Measurements from ENCODE around the gene MORN5.

The MORN5 gene

DNA sequence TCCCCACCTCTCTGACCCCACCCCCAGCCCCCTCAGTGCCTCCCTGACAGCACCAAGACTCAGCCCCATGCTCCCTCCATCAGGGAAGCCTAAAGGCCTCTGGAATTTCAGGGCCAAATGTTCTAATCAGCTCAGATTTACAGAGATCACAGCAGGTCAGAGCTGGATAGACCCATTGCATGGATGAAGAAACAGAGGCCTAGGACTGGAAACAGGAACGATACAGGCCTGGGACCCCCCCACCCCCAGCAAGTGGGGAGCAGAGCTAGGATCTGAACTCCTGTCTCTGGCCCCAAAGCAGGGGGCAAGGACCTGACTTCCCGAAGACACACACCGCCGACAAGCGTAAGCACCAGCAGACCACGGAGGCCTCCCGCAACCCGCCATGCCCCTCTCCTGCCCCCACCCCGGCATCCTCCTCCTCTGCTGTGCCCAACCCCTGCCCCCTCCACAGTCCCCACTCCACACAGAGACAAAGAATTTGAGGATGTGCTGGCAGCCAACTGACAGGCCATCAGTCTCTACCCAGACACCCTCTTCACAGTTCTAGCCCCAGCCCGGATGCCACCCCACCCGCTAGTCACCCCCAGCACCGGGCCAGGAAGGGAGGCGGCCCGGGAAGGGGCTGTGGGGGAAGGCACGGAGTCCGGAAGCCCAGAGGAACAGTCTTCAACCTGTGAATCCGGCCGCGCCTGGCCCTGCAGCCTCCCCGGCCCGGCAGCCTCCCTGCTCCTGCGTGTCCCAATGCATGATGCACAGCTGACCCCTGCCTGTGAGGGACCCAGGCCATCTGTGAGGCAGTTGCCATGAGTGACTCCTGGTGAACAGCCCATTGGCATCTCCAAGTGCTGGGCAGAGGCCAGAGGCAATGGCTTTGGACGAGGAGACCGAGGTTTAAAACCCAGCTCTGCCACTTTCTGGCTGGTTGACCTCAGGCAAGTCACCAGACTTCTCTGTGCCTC, 31.4 kb upstream of the MORN5 start:
- TF ChIP-seq, protein P1, sequence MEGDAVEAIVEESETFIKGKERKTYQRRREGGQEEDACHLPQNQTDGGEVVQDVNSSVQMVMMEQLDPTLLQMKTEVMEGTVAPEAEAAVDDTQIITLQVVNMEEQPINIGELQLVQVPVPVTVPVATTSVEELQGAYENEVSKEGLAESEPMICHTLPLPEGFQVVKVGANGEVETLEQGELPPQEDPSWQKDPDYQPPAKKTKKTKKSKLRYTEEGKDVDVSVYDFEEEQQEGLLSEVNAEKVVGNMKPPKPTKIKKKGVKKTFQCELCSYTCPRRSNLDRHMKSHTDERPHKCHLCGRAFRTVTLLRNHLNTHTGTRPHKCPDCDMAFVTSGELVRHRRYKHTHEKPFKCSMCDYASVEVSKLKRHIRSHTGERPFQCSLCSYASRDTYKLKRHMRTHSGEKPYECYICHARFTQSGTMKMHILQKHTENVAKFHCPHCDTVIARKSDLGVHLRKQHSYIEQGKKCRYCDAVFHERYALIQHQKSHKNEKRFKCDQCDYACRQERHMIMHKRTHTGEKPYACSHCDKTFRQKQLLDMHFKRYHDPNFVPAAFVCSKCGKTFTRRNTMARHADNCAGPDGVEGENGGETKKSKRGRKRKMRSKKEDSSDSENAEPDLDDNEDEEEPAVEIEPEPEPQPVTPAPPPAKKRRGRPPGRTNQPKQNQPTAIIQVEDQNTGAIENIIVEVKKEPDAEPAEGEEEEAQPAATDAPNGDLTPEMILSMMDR (IDR thresholded peaks at IDR 0.05; ENCODE audit: low read depth, low read length), result no peak
- no peak for DNase-seq (ENCODE audit: low read depth in 2 of 2)
- H3K4me3 ChIP-seq (replicated peaks in 1 of 2; ENCODE audit: low read depth in 2 of 2, low read length in 2 of 2), result no peak overlapping the region

DNA sequence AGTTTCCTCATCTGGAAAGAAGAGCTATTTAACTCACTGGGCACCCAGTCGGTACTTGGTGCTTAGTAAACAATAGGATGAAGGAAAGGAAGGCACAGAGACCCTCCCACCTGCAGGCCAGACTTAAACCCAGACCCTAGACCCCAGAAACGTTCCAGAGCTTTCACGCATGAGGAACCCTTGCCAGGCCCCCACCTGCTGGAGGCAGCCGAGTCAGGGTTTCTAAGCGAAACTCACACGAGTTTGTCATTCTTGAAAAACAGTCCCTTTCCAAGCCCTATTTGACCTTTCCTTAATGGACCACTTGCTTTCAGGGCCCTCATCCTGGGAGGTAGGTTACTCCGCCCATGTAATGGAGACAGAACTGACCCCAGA, 30.8 kb upstream of the MORN5 start:
- no peak overlapping the region for H3K4me3 ChIP-seq (replicated peaks in 1 of 2; ENCODE audit: low read depth in 2 of 2, low read length in 2 of 2)
- TF ChIP-seq, protein P1 (IDR thresholded peaks at IDR 0.05; ENCODE audit: low read depth, low read length), result no peak
- no peak for DNase-seq (ENCODE audit: low read depth in 2 of 2)

DNA sequence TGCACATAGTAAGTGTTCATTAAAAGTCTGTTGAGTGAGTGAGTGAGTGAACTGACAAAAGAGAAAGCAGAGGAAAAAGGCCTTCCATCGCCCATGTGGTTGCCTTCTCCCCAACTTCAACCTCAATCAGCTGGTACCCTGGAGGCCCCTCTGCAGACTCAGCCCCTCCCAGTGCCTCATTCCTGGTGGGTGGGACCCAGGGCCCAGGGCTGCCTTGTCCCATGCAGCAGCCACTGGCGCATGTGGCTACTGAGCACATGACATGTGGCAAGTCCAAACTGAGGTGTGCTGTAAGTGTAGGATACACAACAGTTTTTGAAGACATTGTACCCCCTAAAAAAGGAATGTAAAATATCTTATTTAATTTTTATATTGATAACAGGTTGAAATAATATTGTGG, 29.7 kb upstream of the MORN5 start:
- no peak overlapping the region for H3K4me3 ChIP-seq (replicated peaks in 1 of 2; ENCODE audit: low read depth in 2 of 2, low read length in 2 of 2)
- TF ChIP-seq, protein P1 (IDR thresholded peaks at IDR 0.05; ENCODE audit: low read depth, low read length), result no peak
- DNase-seq (ENCODE audit: low read depth in 2 of 2), result no peak

DNA sequence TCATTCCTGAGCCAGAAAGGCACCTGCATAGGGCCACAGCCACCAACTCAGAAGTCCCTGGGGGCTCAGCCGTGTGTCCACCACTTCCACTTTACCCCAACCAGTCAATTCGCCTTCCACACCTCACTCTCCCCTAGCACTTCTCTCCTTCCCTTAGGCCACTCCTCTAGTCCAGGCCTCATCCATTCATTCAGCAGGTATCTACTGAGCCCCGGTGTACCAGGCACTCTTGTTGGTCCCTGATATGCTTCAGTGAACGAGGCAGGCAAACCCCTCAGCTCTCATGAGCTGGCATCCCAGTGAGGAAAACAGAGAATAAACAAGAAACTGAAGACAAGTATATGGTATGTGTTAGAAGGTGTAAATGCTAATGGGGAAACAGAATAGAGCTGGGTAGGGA, 28.9 kb upstream of the MORN5 start:
- no peak for DNase-seq (ENCODE audit: low read depth in 2 of 2)
- no peak overlapping the region for H3K4me3 ChIP-seq (replicated peaks in 1 of 2; ENCODE audit: low read depth in 2 of 2, low read length in 2 of 2)

DNA sequence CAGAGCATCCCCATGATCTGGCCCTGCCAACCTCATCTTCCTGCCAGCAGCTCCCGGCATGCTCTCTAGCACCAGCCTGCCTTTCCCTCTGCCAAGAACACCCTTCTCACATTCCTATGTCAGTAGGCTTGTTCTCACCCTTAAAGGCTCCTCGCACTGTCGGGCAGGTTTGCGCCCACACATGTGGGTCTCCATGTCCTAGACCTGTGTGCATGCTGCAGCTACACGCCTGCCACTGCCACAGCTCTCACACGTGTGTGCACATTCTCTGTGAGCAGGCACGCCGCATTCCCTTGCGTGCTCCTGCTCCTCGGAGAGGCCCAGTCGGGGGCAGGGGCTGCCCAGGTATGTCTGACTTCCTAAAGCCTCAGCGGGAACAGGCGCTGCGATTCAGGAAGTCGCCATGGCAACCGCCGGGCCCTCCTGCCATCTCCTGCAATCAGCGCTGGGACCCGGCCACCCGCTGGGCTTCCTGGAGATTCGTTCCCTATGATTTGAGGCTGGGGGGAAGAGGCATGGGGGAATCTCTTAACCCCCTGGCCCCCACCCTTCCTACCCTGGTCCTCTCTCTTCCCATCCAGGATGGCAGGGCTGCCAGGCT, 28.2 kb upstream of the MORN5 start:
- H3K4me3 ChIP-seq (replicated peaks in 1 of 2; ENCODE audit: low read depth in 2 of 2, low read length in 2 of 2), result no peak overlapping the region
- TF ChIP-seq, protein P1 (IDR thresholded peaks at IDR 0.05; ENCODE audit: low read depth, low read length), result no peak

More for the DNA sequence above, 28.9 kb upstream of the MORN5 start:
- TF ChIP-seq, protein P1 (IDR thresholded peaks at IDR 0.05; ENCODE audit: low read depth, low read length), result no peak

DNA sequence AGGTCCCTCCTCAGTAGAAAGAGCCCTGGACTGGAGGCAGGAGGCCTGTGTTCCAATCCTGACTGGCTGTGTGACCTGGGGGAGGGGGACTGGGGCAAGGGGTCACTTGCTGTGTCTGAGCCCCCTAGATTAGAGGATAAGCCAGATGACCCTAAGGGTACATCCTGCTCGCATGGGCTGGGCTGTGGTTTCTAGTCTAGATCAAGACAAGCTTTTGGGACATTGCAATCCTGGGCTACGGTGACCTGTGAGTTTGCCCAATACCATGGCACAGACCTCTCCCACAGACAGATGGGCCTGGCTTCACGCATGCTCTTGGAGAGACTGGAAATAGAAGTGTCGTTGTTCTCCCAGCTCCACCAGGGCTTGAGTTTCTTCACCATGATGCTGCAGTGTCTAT, 27.2 kb upstream of the MORN5 start:
- no peak for DNase-seq (ENCODE audit: low read depth in 2 of 2)
- TF ChIP-seq, protein P1 (IDR thresholded peaks at IDR 0.05; ENCODE audit: low read depth, low read length), result no peak
- no peak overlapping the region for H3K4me3 ChIP-seq (replicated peaks in 1 of 2; ENCODE audit: low read depth in 2 of 2, low read length in 2 of 2)

More for the DNA sequence above, 28.2 kb upstream of the MORN5 start:
- DNase-seq (ENCODE audit: low read depth in 2 of 2), result no peak

All from cardiac fibroblast (primary cell).